Stomach (tissue), 9 donors: ENCODE data around the gene CD2BP2. TPM values are rescaled to one million over a fixed set of nuclear protein-coding genes. Genes with fewer than 3 reads are reported as not detected.

Experiments
- DNase-seq, 2 donors: peaks; one replicate each; pipeline versions ENCODE4 v3.0.0 to v3.0.0-alpha.2; 2013 to 2019
- H3K27ac ChIP-seq, 5 donors: fragments of 200-600 bp in 4 of 5; sonication (generic) in 4 of 5; one replicate each; pipeline ENCODE4 v1.5.1; 2013 to 2019; ENCODE audit warnings: mild to moderate bottlenecking in 1 of 5, moderate library complexity in 1 of 5
- H3K27me3 ChIP-seq, 3 donors: fragments of 200-600 bp; sonication (generic); one replicate each; pipeline ENCODE4 v1.5.1; 2017 to 2019; ENCODE audit warnings: mixed run types in 1 of 3
- H3K36me3 ChIP-seq, 4 donors: fragments of 200-600 bp; sonication (generic); 1 replicate in 3 of 4; 2 replicates in 1 of 4; pipeline ENCODE4 v1.5.1; 2016 to 2019
- H3K4me1 ChIP-seq, 4 donors: fragments of 200-600 bp; sonication (generic); one replicate each; pipeline ENCODE4 v1.5.1; 2016 to 2019
- H3K4me3 ChIP-seq, 4 donors: fragments of 200-600 bp; sonication (generic) in 3 of 4; one replicate each; pipeline ENCODE4 v1.5.1; 2016 to 2019; ENCODE audit warnings: mild to moderate bottlenecking in 1 of 4
- H3K9me3 ChIP-seq, 4 donors: fragments of 200-600 bp; sonication (generic); one replicate each; pipeline ENCODE4 v1.5.1; 2016 to 2019
- CTCF ChIP-seq, 7 experiments: fragments of 450-650 bp in 4 of 7; fragments of 200-600 bp in 3 of 7; sonication (generic) in 3 of 7; IDR thresholded peaks; one replicate each; pipeline ENCODE4 v1.5.1; 2016 to 2019; ENCODE audit warnings: antibody characterized with exemption in 7 of 7, control low read depth in 2 of 7, mild to moderate bottlenecking in 1 of 7
- EP300 ChIP-seq: sonication (generic); formaldehyde crosslinking; IDR thresholded peaks from one replicate; pipeline ENCODE4 v1.6.1; 2017; ENCODE audit warnings: antibody characterized with exemption
- POLR2A ChIP-seq, 4 donors: fragments of 450-650 bp; IDR thresholded peaks; one replicate each; pipeline ENCODE4 v1.6.1; 2016; ENCODE audit warnings: antibody characterized with exemption in 4 of 4, control low read depth in 2 of 4, mild to moderate bottlenecking in 1 of 4, moderate library complexity in 1 of 4
- POLR2AphosphoS5 ChIP-seq, 3 donors: sonication (generic); formaldehyde crosslinking; IDR thresholded peaks; one replicate each; pipeline ENCODE4 v1.6.1; 2016; ENCODE audit warnings: antibody characterized with exemption in 3 of 3
- WGBS, 5 donors: extraction: QIAGEN DNeasy Blood & Tissue Kit in 3 of 5; methylation state at CpG; one replicate each; pipeline versions ENCODE4 v1.1.5 to v1.1.7; 2013 to 2018; 5-methylcytosine and 5-hydroxymethylcytosine counted together
- intact Hi-C: fragments of 100-400 bp; cut with DNase I; formaldehyde crosslinking; loops from one replicate; pipeline ENCODE4 v1.15.1; 2023; ENCODE audit warnings: low total_unique reads
- polyA plus RNA-seq, 3 donors: library from polyadenylated mRNA; stranded (reverse); fragments of 200-250 nt; gene quantifications; one replicate each; pipeline ENCODE4 v1.2.3, GENCODE V29; 2013
- total RNA-seq, 5 donors: library from RNA; depleted of rRNA; stranded (reverse); fragments of >200 nt; gene quantifications; one replicate each; pipeline versions ENCODE4 v1.1.0 to v1.2.3, GENCODE V29; 2014 to 2016
- donor health status: healthy with polysubstance abuse.
- donor health status: Bipolar disorder and iron deficiency.
- donor health status: healthy.

The CD2BP2 gene
- total and polyA plus RNA-seq, 8 donors = 8.8 to 45.2 (median 27.7) TPM

- Histone ChIP-seq H3K36me3 (no peaks in the 10 kb centered on the region), H3K4me1 (peaks cover 13 to 28% (median 24%) of the 10 kb centered on the region in 4 donors), H3K9me3 (no peaks in the 10 kb centered on the region), H3K4me3 (peak within 1 kb of the TSS in 3 of 4 donors; percentile 9 to 32 (median 17)), H3K27ac (peak within 1 kb of the TSS in 4 of 5 donors; percentile 9 to 60 (median 40)), H3K27me3 (no peaks in the 10 kb centered on the region)
- DNase-seq = peak in 1 of 2 donors; percentile 57
- TF ChIP-seq POLR2A (IDR thresholded peaks at IDR 0.05) (no peak), EP300 (no peak), CTCF (IDR thresholded peaks at IDR 0.05) (no peak), POLR2AphosphoS5 (IDR thresholded peaks at IDR 0.05) (no peak)
- 42 to 65% (median 60%) methylated on average over 8 to 12 of the region's 12 CpGs for WGBS, 5 donors
- intact Hi-C loops = no loop called here
Measured at GRCh38 chr16:30382111-30382881, 27.2 kb upstream of the CD2BP2 start, which contains the start of gene SEPTIN1. Gene SEPTIN1 (minus strand): TSS chr16:30382561. CDS start chr16:30382542, 19 bp downstream.

- peak overlapping the region in 2 of 4 donors; percentile 9 to 32 for H3K4me3 ChIP-seq
- DNase-seq = no peak
- WGBS, 5 donors = 67 to 79% (median 78%) methylated on average over 9 to 13 of the region's 13 CpGs
- H3K27ac ChIP-seq = peak overlapping the region in 4 of 5 donors; percentile 9 to 60 (median 40)
- H3K36me3 ChIP-seq = no peaks in the 10 kb centered on the region
- H3K4me1 ChIP-seq = peaks cover 19 to 36% (median 30%) of the 10 kb centered on the region in 4 donors
- intact Hi-C loops = no loop called here
- no peak for TF ChIP-seq EP300
- no peak for TF ChIP-seq CTCF (IDR thresholded peaks at IDR 0.05)
- no peak for TF ChIP-seq POLR2AphosphoS5 (IDR thresholded peaks at IDR 0.05)
- no peak for TF ChIP-seq POLR2A (IDR thresholded peaks at IDR 0.05)
- no peaks in the 10 kb centered on the region for H3K27me3 ChIP-seq
- no peaks in the 10 kb centered on the region for H3K9me3 ChIP-seq
Measured at GRCh38 chr16:30381291-30382041, 26.4 kb upstream of the CD2BP2 start.

- Histone ChIP-seq H3K36me3 (no peaks in the 10 kb centered on the region), H3K27me3 (no peaks in the 10 kb centered on the region), H3K27ac (peak overlapping the region in 1 of 5 donors; percentile 41), H3K4me3 (no peak overlapping the region), H3K9me3 (no peaks in the 10 kb centered on the region), H3K4me1 (peaks cover 19 to 37% (median 30%) of the 10 kb centered on the region in 4 donors)
- intact Hi-C loops = no loop called here
- TF ChIP-seq POLR2AphosphoS5 (IDR thresholded peaks at IDR 0.05) = no peak
- TF ChIP-seq EP300 = no peak
- no peak for TF ChIP-seq CTCF (IDR thresholded peaks at IDR 0.05)
- TF ChIP-seq POLR2A (IDR thresholded peaks at IDR 0.05) = no peak
- no peak for DNase-seq
- WGBS, 5 donors = 81 to 87% (median 85%) methylated on average over 6 of the region's 6 CpGs
Measured at GRCh38 chr16:30380803-30381208, 25.7 kb upstream of the CD2BP2 start.

- Histone ChIP-seq H3K9me3 (no peaks in the 10 kb centered on the region), H3K27ac (peak overlapping the region in 1 of 5 donors; percentile 98), H3K4me3 (no peak overlapping the region), H3K36me3 (no peaks in the 10 kb centered on the region), H3K27me3 (no peaks in the 10 kb centered on the region), H3K4me1 (peaks cover 19 to 37% (median 30%) of the 10 kb centered on the region in 4 donors)
- intact Hi-C loops = no loop called here
- no peak for DNase-seq
- TF ChIP-seq EP300 (no peak), POLR2AphosphoS5 (IDR thresholded peaks at IDR 0.05) (no peak), POLR2A (IDR thresholded peaks at IDR 0.05) (no peak), CTCF (IDR thresholded peaks at IDR 0.05) (no peak)
- WGBS, 5 donors = 86 to 97% (median 90%) methylated on average over 4 of the region's 4 CpGs
Measured at GRCh38 chr16:30380072-30380802, 25.1 kb upstream of the CD2BP2 start.
